ENCODE measurements around the gene UQCRC1. TPM values are rescaled to one million over a fixed set of nuclear protein-coding genes. Genes with fewer than 3 reads are reported as not detected.
"Not testable (repeated sequence)": the region's sequence is repeated elsewhere in the genome, so short reads cannot be mapped to it uniquely, and the experiment has no call there.

The UQCRC1 gene
- total RNA-seq, 1 donor from 2014 or later = 297 TPM

- no peaks in the 10 kb centered on the region for H3K9me3 Mint-ChIP-seq
- no peak for DNase-seq (ENCODE audit: low read depth, low spot score)
- peaks cover 3% of the 10 kb centered on the region for H3K36me3 Mint-ChIP-seq (ENCODE audit: low read depth)
- H3K4me3 Mint-ChIP-seq = no peak overlapping the region
- no peak for TF ChIP-seq CTCF (conservative IDR thresholded peaks at IDR 0.05)
- H3K4me1 Mint-ChIP-seq = peaks cover 33% of the 10 kb centered on the region
- H3K27ac Mint-ChIP-seq (ENCODE audit: unreplicated experiment) = peak overlapping the region; percentile 45
- H3K27me3 Mint-ChIP-seq (ENCODE audit: low read depth) = no peaks in the 10 kb centered on the region
Observed at GRCh38 chr3:48552111-48552951, 57.1 kb downstream of the UQCRC1 start.

- not testable (repeated sequence) for H3K27me3 Mint-ChIP-seq (ENCODE audit: low read depth); H3K9me3 Mint-ChIP-seq; DNase-seq (ENCODE audit: low read depth, low spot score); H3K36me3 Mint-ChIP-seq (ENCODE audit: low read depth); H3K4me3 Mint-ChIP-seq; H3K27ac Mint-ChIP-seq (ENCODE audit: unreplicated experiment)
- H3K4me1 Mint-ChIP-seq = peaks cover 30% of the 10 kb centered on the region
Observed at GRCh38 chr3:48551651-48552050, 57.8 kb downstream of the UQCRC1 start.

Small RNAs within 50 kb of the gene (microRNA-seq; reads per million reads assigned to microRNA genes)
- gene MIR4793 (not detected), gene MIR6823 (not detected), gene MIR711 (not detected)

Other genes with a start within 250 kb of the UQCRC1 start
- 0.44 and 0.68 TPM in 2 replicates for gene FBXW12, start 237.4 kb downstream of the UQCRC1 start, total RNA-seq
- gene PLXNB1, start 179.6 kb downstream of the UQCRC1 start, total RNA-seq = 161 and 180 TPM in 2 replicates
- 12.4 TPM in 2 replicates for gene CCDC51, start 169.5 kb downstream of the UQCRC1 start, total RNA-seq
- 309 and 318 TPM in 2 replicates for gene TMA7, start 169.4 kb downstream of the UQCRC1 start, total RNA-seq
- gene ATRIP, start 162.9 kb downstream of the UQCRC1 start, total RNA-seq = 21.8 and 22.1 TPM in 2 replicates
- gene SHISA5, start 105.5 kb downstream of the UQCRC1 start, total RNA-seq = 117 and 124 TPM in 2 replicates
- 19.2 and 20.4 TPM in 2 replicates for gene PFKFB4, start 52.8 kb downstream of the UQCRC1 start, total RNA-seq
- gene UCN2, start 45.9 kb downstream of the UQCRC1 start, total RNA-seq = 1.3 TPM in 2 replicates
- 28.4 and 28.7 TPM in 2 replicates for gene COL7A1, start 14.3 kb downstream of the UQCRC1 start, total RNA-seq
- 0.51 and 0.66 TPM in 2 replicates for gene TMEM89, start 12.1 kb upstream of the UQCRC1 start, total RNA-seq
- 54.8 and 57.4 TPM in 2 replicates for gene SLC26A6, start 25.8 kb upstream of the UQCRC1 start, total RNA-seq
- 26.5 and 27.2 TPM in 2 replicates for gene CELSR3, start 53.2 kb upstream of the UQCRC1 start, total RNA-seq
- gene NCKIPSD, start 76.3 kb upstream of the UQCRC1 start, total RNA-seq = 25.3 and 30.2 TPM in 2 replicates
- gene IP6K2, start 107.6 kb upstream of the UQCRC1 start, total RNA-seq = 139 and 143 TPM in 2 replicates
- 47.6 and 49.6 TPM in 2 replicates for gene PRKAR2A, start 238.2 kb upstream of the UQCRC1 start, total RNA-seq

Data from neural crest cell (in vitro differentiated cells).